Effector memory CD8-positive, alpha-beta T cell (primary cell): ENCODE measurements around the gene TIGD1.

Source experiments
- ATAC-seq: fragments of 150-1000 bp; cut with Tn5 transposase; replicated peaks from 2 replicates; pipeline ENCODE4 v1.10.0; 2021; ENCODE audit warnings: mild to moderate bottlenecking, moderate library complexity
- DNase-seq, 3 experiments: peaks; one replicate each; pipeline ENCODE4 v3.0.0; 2021
- H3K27ac Mint-ChIP-seq, 2 donors: one replicate each; pipeline ENCODE4 v1.8.0; 2022; ENCODE audit warnings: mild to moderate bottlenecking in 2 of 2, mixed read lengths in 2 of 2, moderate library complexity in 2 of 2
- H3K27me3 Mint-ChIP-seq, 2 donors: one replicate each; pipeline ENCODE4 v1.8.0; 2022; ENCODE audit warnings: mixed read lengths in 2 of 2
- H3K36me3 Mint-ChIP-seq: one replicate; pipeline ENCODE4 v1.8.0; 2022; ENCODE audit warnings: mild to moderate bottlenecking, moderate library complexity, mixed read lengths; ENCODE audit not compliant: insufficient read depth
- H3K4me1 Mint-ChIP-seq, 2 donors: one replicate each; pipeline ENCODE4 v1.8.0; 2022; ENCODE audit warnings: low read depth in 2 of 2, mixed read lengths in 2 of 2
- H3K4me3 Mint-ChIP-seq, 2 donors: one replicate each; pipeline ENCODE4 v1.8.0; 2022; ENCODE audit warnings: mild to moderate bottlenecking in 2 of 2, mixed read lengths in 2 of 2, moderate library complexity in 2 of 2
- H3K9me3 Mint-ChIP-seq, 2 donors: one replicate each; pipeline ENCODE4 v1.8.0; 2022; ENCODE audit warnings: mixed read lengths in 2 of 2

Gene TIGD1

GRCh38 chr2:232562515-232563151 lies 12.3 kb upstream of the TIGD1 start:
- DNase-seq = no peak
- H3K4me3 Mint-ChIP-seq = no peak overlapping the region
- peaks cover 81% of the 10 kb centered on the region for H3K36me3 Mint-ChIP-seq
- peaks cover 0 to 19% of the 10 kb centered on the region in 2 donors for H3K4me1 Mint-ChIP-seq
- H3K9me3 Mint-ChIP-seq = no peaks in the 10 kb centered on the region
- peak overlapping the region in 1 of 2 donors; percentile 25 for H3K27ac Mint-ChIP-seq
- no peaks in the 10 kb centered on the region for H3K27me3 Mint-ChIP-seq
- no peak for ATAC-seq

- ATAC-seq (no peak), DNase-seq (no peak)
- Mint-ChIP-seq H3K4me1 (peaks cover 29 to 47% of the 10 kb centered on the region in 2 donors), H3K27ac (no peak overlapping the region), H3K27me3 (no peaks in the 10 kb centered on the region), H3K36me3 (peaks cover 49% of the 10 kb centered on the region), H3K4me3 (no peak overlapping the region), H3K9me3 (no peaks in the 10 kb centered on the region)
Measured at GRCh38 chr2:232556426-232556825, 6.1 kb upstream of the TIGD1 start.

GRCh38 chr2:232551776-232552175 lies 1.4 kb upstream of the TIGD1 start:
- Mint-ChIP-seq H3K9me3 (no peaks in the 10 kb centered on the region), H3K4me3 (peak overlapping the region; percentile 97 to 99), H3K4me1 (peaks cover 50 to 75% of the 10 kb centered on the region in 2 donors), H3K36me3 (peaks cover 30% of the 10 kb centered on the region), H3K27me3 (no peaks in the 10 kb centered on the region), H3K27ac (peak overlapping the region; percentile 99)
- no peak for ATAC-seq
- DNase-seq = no peak

GRCh38 chr2:232551250-232551638 lies 887 bp upstream of the TIGD1 start:
- Mint-ChIP-seq H3K9me3 (no peaks in the 10 kb centered on the region), H3K36me3 (peaks cover 35% of the 10 kb centered on the region), H3K4me1 (peaks cover 54 to 76% of the 10 kb centered on the region in 2 donors), H3K27me3 (no peaks in the 10 kb centered on the region), H3K27ac (peak overlapping the region; percentile 99), H3K4me3 (peak overlapping the region; percentile 97 to 99)
- no peak for DNase-seq
- ATAC-seq = no peak

- DNase-seq = no peak
- H3K9me3 Mint-ChIP-seq = no peaks in the 10 kb centered on the region
- H3K36me3 Mint-ChIP-seq = peaks cover 35% of the 10 kb centered on the region
- H3K4me3 Mint-ChIP-seq = peak overlapping the region; percentile 97 to 99
- H3K4me1 Mint-ChIP-seq = peaks cover 53 to 67% of the 10 kb centered on the region in 2 donors
- H3K27ac Mint-ChIP-seq = peak overlapping the region; percentile 99
- no peaks in the 10 kb centered on the region for H3K27me3 Mint-ChIP-seq
- no peak for ATAC-seq
Measured at GRCh38 chr2:232549655-232550353, 553 bp downstream of the TIGD1 start.

- no peak for ATAC-seq
- H3K4me1 Mint-ChIP-seq = peaks cover 45 to 56% of the 10 kb centered on the region in 2 donors
- H3K36me3 Mint-ChIP-seq = peaks cover 35% of the 10 kb centered on the region
- no peak for DNase-seq
- no peak overlapping the region for H3K27ac Mint-ChIP-seq
- no peaks in the 10 kb centered on the region for H3K9me3 Mint-ChIP-seq
- no peaks in the 10 kb centered on the region for H3K27me3 Mint-ChIP-seq
- no peak overlapping the region for H3K4me3 Mint-ChIP-seq
Measured at GRCh38 chr2:232547991-232548390, 2.4 kb downstream of the TIGD1 start.

GRCh38 chr2:232545511-232546375 lies 4.6 kb downstream of the TIGD1 start:
- DNase-seq (no peak), ATAC-seq (no peak)
- no peaks in the 10 kb centered on the region for H3K27me3 Mint-ChIP-seq
- H3K4me3 Mint-ChIP-seq = no peak overlapping the region
- H3K9me3 Mint-ChIP-seq = no peaks in the 10 kb centered on the region
- peaks cover 21% of the 10 kb centered on the region for H3K36me3 Mint-ChIP-seq
- H3K4me1 Mint-ChIP-seq = peaks cover 41 to 45% of the 10 kb centered on the region in 2 donors
- peak overlapping the region in 1 of 2 donors; percentile 12 for H3K27ac Mint-ChIP-seq

- no peaks in the 10 kb centered on the region for H3K27me3 Mint-ChIP-seq
- H3K27ac Mint-ChIP-seq = peak overlapping the region in 1 of 2 donors; percentile 66
- peaks cover 13% of the 10 kb centered on the region for H3K36me3 Mint-ChIP-seq
- no peaks in the 10 kb centered on the region for H3K9me3 Mint-ChIP-seq
- ATAC-seq (no peak), DNase-seq (no peak)
- no peak overlapping the region for H3K4me3 Mint-ChIP-seq
- peaks cover 35 to 43% of the 10 kb centered on the region in 2 donors for H3K4me1 Mint-ChIP-seq
Measured at GRCh38 chr2:232544674-232545073, 5.7 kb downstream of the TIGD1 start.

GRCh38 chr2:232543928-232544631 lies 6.3 kb downstream of the TIGD1 start:
- peak overlapping the region in 1 of 2 donors; percentile 66 for H3K27ac Mint-ChIP-seq
- peaks cover 11% of the 10 kb centered on the region for H3K36me3 Mint-ChIP-seq
- no peaks in the 10 kb centered on the region for H3K9me3 Mint-ChIP-seq
- no peak for DNase-seq
- H3K27me3 Mint-ChIP-seq = peaks cover 0 to 1% of the 10 kb centered on the region in 2 donors
- no peak for ATAC-seq
- no peak overlapping the region for H3K4me3 Mint-ChIP-seq
- H3K4me1 Mint-ChIP-seq = peaks cover 29 to 40% of the 10 kb centered on the region in 2 donors

- Mint-ChIP-seq H3K27me3 (peaks cover 1 to 7% of the 10 kb centered on the region in 2 donors), H3K4me3 (no peak overlapping the region), H3K4me1 (peaks cover 23 to 38% of the 10 kb centered on the region in 2 donors), H3K27ac (peak overlapping the region; percentile 5 to 82), H3K36me3 (peaks cover 11% of the 10 kb centered on the region), H3K9me3 (no peaks in the 10 kb centered on the region)
- DNase-seq (no peak), ATAC-seq (no peak)
Measured at GRCh38 chr2:232543491-232543890, 6.9 kb downstream of the TIGD1 start.

GRCh38 chr2:232542715-232543467 lies 7.5 kb downstream of the TIGD1 start:
- H3K4me3 Mint-ChIP-seq = no peak overlapping the region

GRCh38 chr2:232541961-232542714 lies 8.2 kb downstream of the TIGD1 start:
- H3K4me3 Mint-ChIP-seq = no peak overlapping the region
- peaks cover 8 to 15% of the 10 kb centered on the region in 2 donors for H3K27me3 Mint-ChIP-seq
- DNase-seq (no peak), ATAC-seq (no peak)
- no peaks in the 10 kb centered on the region for H3K9me3 Mint-ChIP-seq
- H3K36me3 Mint-ChIP-seq = peaks cover 11% of the 10 kb centered on the region
- H3K27ac Mint-ChIP-seq = peak overlapping the region; percentile 60 to 82
- peaks cover 17 to 33% of the 10 kb centered on the region in 2 donors for H3K4me1 Mint-ChIP-seq

More at GRCh38 chr2:232542715-232543467, 7.5 kb downstream of the TIGD1 start:
- Mint-ChIP-seq H3K36me3 (peaks cover 11% of the 10 kb centered on the region), H3K9me3 (no peaks in the 10 kb centered on the region), H3K27ac (peak overlapping the region; percentile 60 to 82), H3K4me1 (peaks cover 22 to 37% of the 10 kb centered on the region in 2 donors), H3K27me3 (peaks cover 7% of the 10 kb centered on the region in 2 donors)
- DNase-seq = no peak
- ATAC-seq = no peak
